GM12878 (cell line): ENCODE results near the gene SERPINB6. TPM values are rescaled to one million over a fixed set of nuclear protein-coding genes. Genes with fewer than 3 reads are reported as not detected.

Source experiments
- ATAC-seq: fragments of 200-7000 bp; cut with Tn5 transposase; 3 replicates; pipeline ENCODE4 v1.9.1; 2020; ENCODE audit warnings: mild to moderate bottlenecking, moderate library complexity
- BruUV-seq: library from RNA; stranded (reverse); fragments of 400-500 nt; replicated peaks from 2 replicates; lab custom pipeline; 2021; lab: Mats Ljungman, UMichigan
- CTCF ChIA-PET: fragments of 300-600 bp; sonication (Branson Sonifier 250); formaldehyde crosslinking; extraction: SDS; loops from one replicate; lab custom pipeline; 2021; ENCODE audit warnings: inconsistent platforms; lab: Yijun Ruan, JAX
- POLR2A ChIA-PET: fragments of 350-600 bp; formaldehyde crosslinking; extraction: SDS; loops from one replicate; lab custom pipeline; 2021; ENCODE audit warnings: inconsistent platforms; lab: Charles Lee
- RAD21 ChIA-PET: fragments of 300-600 bp; sonication (Branson Sonifier 250); formaldehyde crosslinking; loops from one replicate; lab custom pipeline; 2023; ENCODE audit warnings: antibody characterized with exemption; ENCODE audit not compliant: unreplicated experiment; lab: Charles Lee
- SMC1A ChIA-PET: fragments of 300-600 bp; sonication (Branson Sonifier 250); formaldehyde crosslinking; loops from one replicate; lab custom pipeline; 2023; ENCODE audit not compliant: unreplicated experiment, uncharacterized antibody; lab: Charles Lee
- DNase-seq: peaks from one replicate; pipeline ENCODE4 v3.0.0-alpha.2; 2011; ENCODE audit warnings: low read depth, low spot score
- FAIRE-seq: peaks from 3 replicates; lab custom pipeline; 2011; peaks lifted over from hg19 to GRCh38; lab: Jason Lieb, UNC
- H2AFZ ChIP-seq: 2 replicates; pipeline ENCODE4 v1.6.0; 2011; ENCODE audit warnings: low read depth, low read length, control low read depth; ENCODE audit not compliant: control insufficient read depth
- H3K27ac ChIP-seq: 2 replicates; pipeline ENCODE4 v1.5.1; 2011; ENCODE audit warnings: control low read depth; ENCODE audit not compliant: control insufficient read depth, insufficient read depth
- H3K27me3 ChIP-seq, 2 experiments: replicated peaks in 1 of 2; 2 replicates each; pipeline versions ENCODE4 v1.6.0 to v1.6.1; 2011; ENCODE audit warnings: low read length in 1 of 2; ENCODE audit not compliant: control insufficient read depth in 2 of 2, insufficient read depth in 2 of 2
- H3K36me3 ChIP-seq, 2 experiments: 2 replicates each; pipeline ENCODE4 v1.5.1; 2011; ENCODE audit warnings: low read length in 1 of 2; ENCODE audit not compliant: control insufficient read depth in 2 of 2, insufficient read depth in 2 of 2
- H3K4me1 ChIP-seq: 2 replicates; pipeline ENCODE4 v1.6.1; 2011; ENCODE audit warnings: mild to moderate bottlenecking, low read length, moderate library complexity, mixed read lengths; ENCODE audit not compliant: control insufficient read depth, insufficient read depth
- H3K4me2 ChIP-seq: 2 replicates; pipeline ENCODE4 v1.6.0; 2011; ENCODE audit warnings: control low read depth; ENCODE audit not compliant: control insufficient read depth, insufficient read depth
- H3K4me3 ChIP-seq: fragments of 200-600 bp; sonication (generic); 2 replicates; pipeline ENCODE4 v1.5.1; 2016
- H3K79me2 ChIP-seq: 2 replicates; pipeline ENCODE4 v1.6.0; 2011; ENCODE audit warnings: low read length; ENCODE audit not compliant: control insufficient read depth, insufficient read depth
- H3K9ac ChIP-seq: 2 replicates; pipeline ENCODE4 v1.8.0; 2011; ENCODE audit warnings: low read length, control low read depth, mixed read lengths; ENCODE audit not compliant: control insufficient read depth, insufficient read depth
- H3K9me3 ChIP-seq: replicated peaks from 3 replicates; pipeline ENCODE4 v1.5.1; 2011; ENCODE audit warnings: mild to moderate bottlenecking, low read length; ENCODE audit not compliant: control insufficient read depth, insufficient read depth
- H4K20me1 ChIP-seq: 2 replicates; pipeline ENCODE4 v1.6.0; 2011; ENCODE audit not compliant: control insufficient read depth, insufficient read depth
- CEBPB ChIP-seq, 2 experiments: fragments of 150-350 bp in 1 of 2; IDR thresholded peaks; 2 replicates each; pipeline ENCODE4 v1.6.1; 2012 to 2014; ENCODE audit warnings: low read depth in 2 of 2, low read length in 2 of 2, borderline replicate concordance in 1 of 2, inconsistent platforms in 1 of 2
- CHD1 ChIP-seq: IDR thresholded peaks from 2 replicates; pipeline ENCODE4 v1.6.1; 2012; ENCODE audit warnings: low read depth, low read length, improper control_type of control experiment
- ETV6 ChIP-seq, 2 experiments: fragments of 450-650 bp in 1 of 2; IDR thresholded peaks in 1 of 2; conservative IDR thresholded peaks in 1 of 2; 2 replicates each; pipeline ENCODE4 v1.6.1; 2014; ENCODE audit warnings: antibody characterized with exemption in 1 of 2, borderline replicate concordance in 1 of 2, low read depth in 1 of 2, mild to moderate bottlenecking in 1 of 2, moderate library complexity in 1 of 2
- LARP7 ChIP-seq: fragments of 450-650 bp; IDR thresholded peaks from 2 replicates; pipeline ENCODE4 v1.6.1; 2017; ENCODE audit warnings: mild to moderate bottlenecking
- MEF2A ChIP-seq: IDR thresholded peaks from 2 replicates; pipeline ENCODE4 v1.6.1; 2011; ENCODE audit warnings: low read depth, mild to moderate bottlenecking, low read length, moderate library complexity; ENCODE audit not compliant: insufficient read depth
- MYB ChIP-seq: fragments of 150-350 bp; IDR thresholded peaks from 2 replicates; pipeline ENCODE4 v1.6.1; 2014; ENCODE audit warnings: mild to moderate bottlenecking, low read depth, low read length, borderline replicate concordance
- PRDM15 ChIP-seq: fragments of 450-650 bp; formaldehyde crosslinking; IDR thresholded peaks from 2 replicates; pipeline ENCODE4 v1.4.0; 2020; ENCODE audit warnings: mild to moderate bottlenecking, moderate library complexity
- RFX5 ChIP-seq: IDR thresholded peaks from 2 replicates; pipeline ENCODE4 v1.6.1; 2011; ENCODE audit warnings: low read depth, low read length, improper control_type of control experiment
- SMAD1 ChIP-seq: fragments of 450-650 bp; IDR thresholded peaks from 2 replicates; pipeline ENCODE4 v1.6.1; 2018; ENCODE audit warnings: mild to moderate bottlenecking, low read depth; ENCODE audit not compliant: partially characterized antibody
- SMARCA5 ChIP-seq: fragments of 450-650 bp; IDR thresholded peaks from 2 replicates; pipeline ENCODE4 v1.6.1; 2017; ENCODE audit warnings: mild to moderate bottlenecking
- ZNF384 ChIP-seq: IDR thresholded peaks from 2 replicates; pipeline ENCODE4 v1.6.1; 2012; ENCODE audit warnings: low read depth, mild to moderate bottlenecking, low read length, improper control_type of control experiment, borderline replicate concordance
- ZNF592 ChIP-seq: fragments of 450-650 bp; IDR thresholded peaks from 2 replicates; pipeline ENCODE4 v1.6.1; 2017; ENCODE audit warnings: mild to moderate bottlenecking, moderate library complexity
- ZNF622 ChIP-seq: fragments of 450-650 bp; IDR thresholded peaks from 2 replicates; pipeline ENCODE4 v1.6.1; 2017; ENCODE audit warnings: mild to moderate bottlenecking, inconsistent platforms
- WGBS: methylation state at CpG from one replicate; pipeline ENCODE4 v1.1.6; 2016; ENCODE audit warnings: low lambda C conversion rate; ENCODE audit not compliant: insufficient replicate concordance, insufficient coverage; ENCODE audit errors: missing lambda C conversion rate; 5-methylcytosine and 5-hydroxymethylcytosine counted together
- in situ Hi-C: fragments of 300-500 bp; cut with MboI; formaldehyde crosslinking; loops from 9 replicates; pipeline ENCODE4 v1.14.3; 2018; ENCODE audit warnings: mixed read lengths
- intact Hi-C: fragments of 100-400 bp; cut with micrococcal nuclease; formaldehyde crosslinking; loops from one replicate; pipeline ENCODE4 v1.14.2; 2022; ENCODE audit not compliant: unreplicated experiment
- polyA plus RNA-seq, 11 experiments: library from polyadenylated mRNA; depleted of rRNA in 4 of 11; unstranded in 6 of 11; stranded (reverse) in 5 of 11; fragments of >200 nt; fragmentation: Nextera tagmentation in 4 of 11; fragmentation: Illumina TruSeq in 1 of 11; extraction: Ambion mirVana in 4 of 11; extraction: Trizol in 1 of 11; gene quantifications; 1 replicate in 1 of 11; 2 replicates in 10 of 11; pipeline versions ENCODE4 v1.2.1 to v1.2.3, GENCODE V29; 2011 to 2016; ENCODE audit warnings: inconsistent platforms in 2 of 11, missing spikeins in 2 of 11, low read depth in 1 of 11
- total RNA-seq, 4 experiments: library from RNA; depleted of rRNA in 3 of 4; stranded (reverse); fragments of >200 nt in 3 of 4; fragmentation: Illumina TruSeq in 1 of 4; extraction: Trizol in 1 of 4; gene quantifications; 2 replicates each; pipeline versions ENCODE4 v1.2.1 to v1.2.3, GENCODE V29; 2013 to 2021

SERPINB6 gene
- total and polyA plus RNA-seq, 10 of the 15 experiments (the other 5 are each of a cell fraction or from before 2014, with no cell fraction given) = 0.37 to 2.2 (median 0.68) TPM; not detected in 1

GRCh38 chr6:2919886-2920285 lies 51.5 kb downstream of the SERPINB6 start:
- TF ChIP-seq ZNF622 = no peak
- TF ChIP-seq SMAD1 = no peak
- no peak for TF ChIP-seq MYB
- no peak for TF ChIP-seq ZNF384
- no peak for TF ChIP-seq LARP7
- TF ChIP-seq SMARCA5 = no peak
- no peak for TF ChIP-seq CEBPB (IDR thresholded peaks at IDR 0.05; ENCODE audit: borderline replicate concordance in 1 of 2, low read depth in 2 of 2, low read length in 2 of 2)
- TF ChIP-seq CHD1 = no peak
- no peak for TF ChIP-seq ZNF592
- no peak for TF ChIP-seq RFX5
- no peak for TF ChIP-seq ETV6 (conservative IDR thresholded peaks at IDR 0.05 in 1 of 2, IDR thresholded peaks at IDR 0.05 in 1 of 2; ENCODE audit: borderline replicate concordance in 1 of 2, low read depth in 1 of 2)
- TF ChIP-seq MEF2A = no peak
- TF ChIP-seq PRDM15 = no peak
- Histone ChIP-seq H3K4me1 (no peaks in the 10 kb centered on the region), H4K20me1 (no peaks in the 10 kb centered on the region), H3K79me2 (no peaks in the 10 kb centered on the region), H3K9ac (no peak overlapping the region), H3K4me2 (no peak overlapping the region), H3K36me3 (no peaks in the 10 kb centered on the region), H3K27ac (no peak overlapping the region), H2AFZ (no peak overlapping the region), H3K9me3 (no peaks in the 10 kb centered on the region; the same call in 2 of the 3 replicates), H3K27me3 (peaks cover 0 to 10% of the 10 kb centered on the region in 2 experiments; a peak in 1 of 4 replicates), H3K4me3 (no peak overlapping the region)
- FAIRE-seq (no peak), ATAC-seq (no peak), DNase-seq (no peak)
- intact Hi-C loops (loop anchor here (5.0 kb wide), 1 partner anchor 128 kb away; no protein-coding TSS in a partner anchor), in situ Hi-C loops (loop anchor here (10.0 kb wide), 1 partner anchor 75 kb away; the partner anchor contains the start of gene SERPINB1)
- BruUV-seq = no TSS peak
- CTCF ChIA-PET = interaction anchor here (5.2 kb wide), 1 partner anchor 12 kb away, joined by 26 read pairs; no protein-coding TSS in a partner anchor
- POLR2A ChIA-PET = interaction anchor here (0.6 kb wide), 1 partner anchor 379 kb away, joined by 5 read pairs; no protein-coding TSS in a partner anchor
- WGBS = 89% methylated on average over 4 of the region's 6 CpGs
- RAD21 ChIA-PET = interaction anchor here (0.7 to 1.1 kb wide), 2 partner anchors 73 to 126 kb away, joined by 3 read pairs; no protein-coding TSS in a partner anchor
- SMC1A ChIA-PET = interaction anchor here (1.2 to 2.9 kb wide), 3 partner anchors 10 to 181 kb away, joined by 3 to 8 read pairs (median 7); no protein-coding TSS in a partner anchor
